MM.1S (cell line): ENCODE data around the gene CCDC117.

Experiments used
- EZH2 ChIP-seq: fragments of 300-600 bp; sonication (generic); optimal IDR thresholded peaks from 2 replicates; pipeline ENCODE3; 2017; ENCODE audit warnings: low read depth, mild to moderate bottlenecking, antibody characterized with exemption, low read length, mixed read lengths
- EZH2phosphoT487 ChIP-seq: fragments of 300-600 bp; sonication (generic); IDR thresholded peaks from 2 replicates; pipeline ENCODE4 v1.6.1; 2018; ENCODE audit warnings: antibody characterized with exemption, low read length
- TF ChIP-seq, protein P1 (sequence below): fragments of 300-600 bp; sonication (generic); IDR thresholded peaks from 2 replicates; pipeline ENCODE4 v1.5.1; 2016; ENCODE audit warnings: antibody characterized with exemption, low read length, mixed read lengths

DNA sequence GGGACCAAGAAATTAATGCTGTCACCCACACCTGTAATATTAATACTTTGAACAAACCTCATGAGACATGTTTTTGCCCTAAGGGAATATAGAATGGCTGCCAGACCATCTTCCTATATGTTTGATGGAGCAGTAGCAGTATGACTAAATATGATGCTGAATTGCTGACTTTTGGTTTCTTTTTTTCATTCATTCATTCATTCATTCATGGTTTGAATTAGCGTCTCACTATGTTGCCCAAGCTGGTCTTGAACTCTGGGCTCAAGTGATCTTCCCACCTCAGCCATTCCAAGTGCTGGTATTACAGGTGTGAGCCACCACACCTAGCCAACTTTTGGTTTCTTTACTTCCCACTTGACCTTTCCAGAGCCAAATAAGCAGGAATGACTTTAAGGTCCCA is 7.8 kb downstream of the CCDC117 start:
- TF ChIP-seq, protein P1, sequence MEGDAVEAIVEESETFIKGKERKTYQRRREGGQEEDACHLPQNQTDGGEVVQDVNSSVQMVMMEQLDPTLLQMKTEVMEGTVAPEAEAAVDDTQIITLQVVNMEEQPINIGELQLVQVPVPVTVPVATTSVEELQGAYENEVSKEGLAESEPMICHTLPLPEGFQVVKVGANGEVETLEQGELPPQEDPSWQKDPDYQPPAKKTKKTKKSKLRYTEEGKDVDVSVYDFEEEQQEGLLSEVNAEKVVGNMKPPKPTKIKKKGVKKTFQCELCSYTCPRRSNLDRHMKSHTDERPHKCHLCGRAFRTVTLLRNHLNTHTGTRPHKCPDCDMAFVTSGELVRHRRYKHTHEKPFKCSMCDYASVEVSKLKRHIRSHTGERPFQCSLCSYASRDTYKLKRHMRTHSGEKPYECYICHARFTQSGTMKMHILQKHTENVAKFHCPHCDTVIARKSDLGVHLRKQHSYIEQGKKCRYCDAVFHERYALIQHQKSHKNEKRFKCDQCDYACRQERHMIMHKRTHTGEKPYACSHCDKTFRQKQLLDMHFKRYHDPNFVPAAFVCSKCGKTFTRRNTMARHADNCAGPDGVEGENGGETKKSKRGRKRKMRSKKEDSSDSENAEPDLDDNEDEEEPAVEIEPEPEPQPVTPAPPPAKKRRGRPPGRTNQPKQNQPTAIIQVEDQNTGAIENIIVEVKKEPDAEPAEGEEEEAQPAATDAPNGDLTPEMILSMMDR: no peak
- TF ChIP-seq EZH2 (no peak), EZH2phosphoT487 (no peak)
